GM19372 (cell line): Measurements from ENCODE around the gene HS6ST2.

ENCODE experiments used
- ATAC-seq: cut with Tn5 transposase; IDR thresholded peaks from one replicate; pipeline ENCODE4 v1.9.1; 2021; ENCODE audit warnings: mild to moderate bottlenecking, low read depth, moderate library complexity; ENCODE audit not compliant: unreplicated experiment

Gene HS6ST2

DNA sequence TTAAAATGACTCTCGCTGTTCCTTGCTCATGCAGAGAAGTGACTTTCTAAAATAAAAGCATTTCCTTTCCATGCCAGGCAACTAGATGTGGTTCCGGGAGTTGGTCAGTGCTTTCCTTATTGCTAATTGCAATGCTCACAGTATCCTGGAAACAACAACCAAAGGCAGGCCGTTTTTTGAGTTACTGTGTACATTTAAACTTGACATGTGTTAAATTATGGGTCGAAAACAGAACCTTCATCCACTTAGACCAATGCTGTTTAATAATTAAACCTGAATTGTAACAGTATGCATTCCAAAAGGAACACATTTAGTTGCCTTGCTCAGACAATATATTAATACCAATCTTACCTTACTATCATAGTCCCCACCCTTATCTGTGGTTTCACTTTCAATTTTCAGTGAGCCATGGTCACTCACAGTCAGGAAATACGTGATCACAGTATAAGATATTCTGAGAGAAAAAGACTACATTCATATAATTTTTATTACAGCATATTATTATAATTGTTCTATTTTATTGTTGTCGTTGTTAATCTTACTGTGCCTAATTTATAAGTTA lies 102.6 kb downstream of the HS6ST2 start:
- ATAC-seq, result no peak

DNA sequence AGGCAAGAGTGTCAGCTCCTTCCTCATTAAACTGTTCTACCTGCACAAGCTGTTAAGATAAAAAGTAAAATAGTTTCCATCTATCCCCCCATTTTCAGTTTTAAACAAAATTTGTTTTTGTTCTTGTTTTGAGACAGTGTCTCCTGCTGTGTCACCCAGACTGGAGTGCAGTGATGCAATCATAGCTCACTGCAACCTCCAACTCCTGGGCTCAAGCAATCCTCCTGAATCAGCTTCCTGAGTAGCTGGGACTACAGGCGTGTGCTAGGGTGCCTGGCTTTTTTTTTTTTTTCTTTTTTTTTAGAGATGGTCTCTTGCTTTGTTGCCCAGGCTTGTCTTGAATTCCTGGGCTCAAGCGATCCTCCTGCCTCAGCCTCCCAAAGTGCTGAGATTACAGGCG lies 105.4 kb downstream of the HS6ST2 start:
- ATAC-seq, result no peak

DNA sequence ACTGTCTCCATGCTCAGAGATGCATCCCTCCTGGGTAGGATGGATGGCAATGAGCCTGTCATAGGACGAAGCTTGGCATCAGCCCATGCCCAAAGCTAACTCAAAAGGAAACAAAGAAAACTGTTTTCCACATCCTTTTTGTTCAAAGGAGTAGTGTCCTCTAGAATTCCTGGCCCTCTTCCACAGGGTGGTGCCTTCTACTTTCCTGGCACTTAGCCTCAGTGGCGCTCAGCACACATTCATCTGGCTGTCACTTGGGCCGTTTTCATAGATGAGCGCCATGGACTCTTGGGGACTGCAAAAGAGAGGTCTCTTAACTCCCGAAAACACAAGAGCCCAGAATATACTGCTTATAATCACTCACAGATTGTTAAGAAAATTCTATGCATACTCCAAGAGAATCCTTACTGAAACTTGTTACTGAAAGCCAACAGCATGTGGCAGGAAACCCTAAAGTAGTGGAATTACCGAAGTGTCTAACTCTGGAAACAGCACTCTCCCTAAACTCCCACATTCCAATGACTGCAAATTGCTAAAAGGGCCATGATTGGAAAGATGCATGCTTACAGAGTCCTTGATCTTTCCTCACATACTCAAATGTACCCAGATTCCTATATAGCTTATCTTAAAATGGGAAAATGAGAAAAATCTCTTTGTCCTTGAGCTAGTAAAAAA lies 110.0 kb downstream of the HS6ST2 start:
- ATAC-seq, result no peak

DNA sequence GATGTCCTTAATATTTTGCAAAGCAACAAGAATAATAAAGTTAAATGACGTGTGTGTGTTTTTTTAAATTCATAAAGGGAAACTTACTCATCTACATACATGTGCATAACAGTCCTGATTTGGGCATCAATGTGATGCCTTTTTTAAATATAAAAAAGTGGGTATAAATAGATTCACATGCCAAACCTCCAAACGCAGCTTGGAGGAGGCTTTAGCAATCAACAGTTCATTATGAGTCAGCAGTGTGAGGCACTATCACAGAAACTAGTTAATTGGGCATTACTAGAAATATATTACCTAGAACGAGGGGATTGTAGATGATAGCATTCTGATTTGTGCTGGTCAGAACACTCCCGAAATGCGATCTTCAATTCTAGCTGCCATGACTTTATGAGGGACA lies 115.1 kb downstream of the HS6ST2 start:
- no peak for ATAC-seq

DNA sequence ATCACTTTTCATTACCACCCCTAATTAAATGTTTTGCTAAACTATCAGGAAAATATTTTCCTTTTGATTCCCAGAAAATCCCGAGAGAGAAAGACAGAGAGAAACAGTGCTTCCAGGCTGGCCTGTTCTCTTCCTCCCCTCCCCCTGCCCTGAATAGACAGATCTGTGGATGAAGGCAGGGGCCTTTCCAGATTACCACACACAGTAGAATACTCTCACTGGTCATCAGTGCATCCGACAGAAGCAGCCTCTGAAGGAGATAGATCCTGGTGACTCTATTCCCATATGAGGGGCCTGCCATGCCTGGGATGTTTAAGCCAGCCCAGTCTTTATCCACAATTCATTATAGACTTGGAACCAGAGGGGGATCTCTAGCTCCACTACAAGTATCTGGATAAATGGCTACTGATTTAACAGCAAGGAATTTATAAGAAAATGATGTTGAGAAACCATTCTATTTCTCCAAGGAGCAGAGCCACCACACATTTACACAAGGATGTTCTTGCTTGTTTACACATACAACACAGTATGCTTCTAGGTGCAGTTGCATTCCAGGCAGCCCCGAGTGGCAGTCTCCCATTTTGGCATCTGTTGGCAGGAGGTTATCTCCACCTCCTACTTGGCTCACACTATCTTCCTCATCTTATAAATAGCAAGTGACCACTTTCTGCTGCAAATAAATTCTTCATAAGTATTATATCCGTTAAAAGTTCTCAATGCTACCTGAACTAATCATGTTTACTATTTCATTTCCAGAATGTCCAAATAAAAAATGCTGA lies 115.8 kb downstream of the HS6ST2 start:
- ATAC-seq, result no peak

DNA sequence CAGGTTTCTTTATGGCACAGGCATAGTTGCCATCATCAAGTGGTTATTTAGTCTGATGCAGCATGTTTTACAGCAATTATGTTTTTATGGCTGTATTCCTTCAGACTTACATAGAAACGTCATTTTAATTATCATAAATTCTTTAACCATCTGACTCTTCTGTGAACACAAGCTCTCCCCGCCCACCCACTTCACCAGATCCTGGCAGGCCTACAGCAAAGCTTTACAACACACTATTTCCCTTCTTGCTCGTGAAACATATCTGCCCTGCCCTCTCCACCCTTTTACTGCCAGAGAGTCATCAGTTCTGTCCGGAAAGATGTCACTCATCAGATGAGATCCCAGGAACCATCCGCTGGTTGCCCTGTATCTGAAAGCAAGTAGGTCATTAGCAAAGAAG lies 120.5 kb downstream of the HS6ST2 start:
- no peak for ATAC-seq

DNA sequence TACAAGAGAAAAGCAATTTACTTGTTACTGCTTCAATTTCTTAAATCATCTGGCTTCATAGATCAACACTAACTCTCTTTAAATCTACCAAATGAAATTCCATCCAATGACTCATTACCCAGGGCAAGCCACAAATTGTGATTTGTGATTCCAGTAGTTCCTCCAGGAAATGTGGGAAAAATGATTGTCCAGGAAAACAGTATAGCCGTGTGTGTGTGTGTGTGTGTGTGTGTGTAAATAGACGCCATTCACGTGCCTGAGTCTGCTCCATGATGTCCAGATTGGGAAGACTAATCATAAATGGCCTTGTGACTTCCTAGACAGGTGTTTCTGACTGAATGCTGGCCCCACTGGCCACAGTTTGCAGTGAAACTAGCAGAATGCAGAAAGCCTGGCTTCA lies 121.3 kb downstream of the HS6ST2 start:
- no peak for ATAC-seq

DNA sequence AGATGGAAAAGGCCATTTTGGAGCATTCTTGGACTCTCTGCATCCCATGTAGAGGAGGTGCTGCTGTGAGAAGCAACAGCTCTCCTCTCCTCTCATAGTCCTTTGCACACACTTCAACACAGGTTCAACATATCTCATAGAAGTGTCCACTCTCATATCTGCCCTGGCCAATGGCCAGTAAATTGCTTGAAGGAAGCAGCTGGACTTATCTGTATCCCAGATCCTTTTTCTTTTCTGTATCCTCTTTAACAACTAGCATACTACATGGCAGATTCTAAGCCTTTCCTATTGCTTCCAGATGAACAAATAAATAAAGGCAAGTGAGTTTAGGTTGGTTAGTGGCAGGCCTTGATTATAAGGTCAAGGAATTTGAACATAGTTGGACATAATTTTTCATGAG lies 122.0 kb downstream of the HS6ST2 start:
- ATAC-seq, result no peak

DNA sequence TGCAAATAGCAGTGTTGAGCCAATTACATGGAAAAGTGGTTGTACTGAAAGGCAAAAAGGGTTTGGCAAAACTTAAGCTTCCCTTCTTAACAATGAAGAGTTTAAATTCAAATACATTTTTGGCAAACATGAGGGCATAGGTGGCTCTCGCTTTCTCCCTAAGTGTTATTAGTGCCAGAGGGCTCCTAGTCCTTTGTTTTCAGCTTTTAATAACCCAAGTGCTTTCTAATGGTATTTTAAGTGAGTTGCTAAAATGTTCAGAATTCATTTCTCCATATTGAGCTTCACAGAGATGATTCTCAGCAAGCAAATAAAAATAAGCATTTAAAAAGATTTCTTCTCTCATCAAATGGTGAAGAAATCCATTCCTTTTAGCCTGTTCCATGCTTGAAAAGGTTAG lies 123.7 kb downstream of the HS6ST2 start:
- ATAC-seq, result no peak

DNA sequence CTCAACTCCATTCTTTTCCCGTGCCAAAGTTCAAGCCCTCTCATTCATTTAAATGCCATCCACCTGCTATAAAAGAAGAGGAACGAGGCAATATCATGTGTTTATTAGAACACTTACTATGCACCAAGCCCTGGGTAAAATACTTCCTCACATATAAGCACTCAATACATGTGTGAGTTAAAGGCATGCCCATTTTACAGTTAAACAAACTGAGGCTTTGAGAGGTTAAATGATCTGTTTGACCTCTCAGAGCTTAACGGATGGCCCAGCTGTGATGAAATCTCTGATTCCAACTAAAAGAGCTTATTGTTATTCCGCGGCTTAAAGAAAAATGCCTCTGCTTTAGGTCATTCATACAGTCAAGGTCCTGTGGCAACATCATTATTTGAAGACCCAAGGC lies 124.3 kb downstream of the HS6ST2 start:
- no peak for ATAC-seq

DNA sequence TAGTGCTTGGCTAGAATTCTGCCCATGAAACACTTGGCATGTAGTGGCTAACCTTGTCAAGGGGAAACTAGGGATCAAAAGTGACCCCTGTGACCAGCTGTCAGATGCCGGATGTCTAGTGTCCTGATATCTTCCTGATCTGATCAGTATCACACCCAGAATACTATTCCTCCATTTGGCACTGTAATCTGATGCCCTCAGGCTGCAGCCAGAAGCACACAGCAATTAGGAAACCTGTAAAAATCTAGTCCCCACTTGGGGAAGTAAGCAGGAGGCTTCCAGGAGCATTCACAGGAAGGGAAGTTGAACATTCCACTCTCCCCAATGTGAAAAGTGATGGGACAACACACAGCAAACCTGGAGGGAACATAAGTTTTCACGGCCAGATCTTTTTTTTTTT lies 125.1 kb downstream of the HS6ST2 start:
- no peak for ATAC-seq

DNA sequence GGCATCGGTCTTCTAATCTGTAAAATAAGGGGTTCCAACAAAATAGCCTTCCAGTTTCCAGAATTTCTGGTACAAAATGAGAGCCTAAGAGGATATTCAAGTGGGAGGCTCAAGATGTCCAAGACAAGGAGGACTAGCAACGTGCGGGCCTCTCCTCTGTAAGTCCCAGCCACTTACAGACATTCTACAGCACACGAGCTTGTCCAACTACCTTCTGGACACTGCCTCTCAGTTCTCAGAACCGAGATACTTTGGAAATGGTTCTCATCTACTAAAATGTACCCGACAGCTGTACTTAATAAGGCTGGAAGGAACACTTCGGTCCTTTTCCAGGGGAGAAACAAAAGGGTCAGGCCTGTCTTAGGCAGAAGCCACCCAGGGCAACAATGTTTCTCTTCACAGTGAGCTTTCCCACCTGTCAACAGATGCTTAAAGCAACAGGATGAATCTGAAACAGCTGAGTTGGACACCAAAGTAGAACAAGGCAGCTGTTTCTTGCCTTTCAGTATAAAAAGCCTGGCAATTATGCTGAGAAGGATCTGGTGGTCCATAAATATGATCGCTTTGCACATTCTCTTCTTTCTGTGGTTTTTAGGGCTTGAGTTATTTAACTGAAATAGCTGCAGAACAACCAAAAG lies 127.0 kb downstream of the HS6ST2 start:
- no peak for ATAC-seq

DNA sequence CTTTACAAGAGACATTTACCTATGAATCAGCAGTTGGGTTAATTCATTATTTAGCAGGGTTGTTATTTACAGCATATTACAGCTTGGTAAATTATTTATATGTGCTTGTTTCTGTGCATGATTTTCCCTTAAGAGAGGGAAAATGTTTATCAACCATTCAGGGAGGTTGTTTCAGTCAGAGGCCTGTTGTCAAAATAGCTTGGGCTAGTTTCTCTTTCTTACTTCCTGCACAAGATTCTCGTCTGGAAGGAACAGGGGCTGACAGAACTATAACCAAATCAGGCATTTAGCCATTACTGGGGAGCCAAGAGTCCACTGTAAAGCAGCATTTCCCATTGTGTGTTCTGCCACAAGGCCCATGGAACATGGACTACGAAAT lies 135.8 kb downstream of the HS6ST2 start:
- ATAC-seq, result peak; percentile 57

DNA sequence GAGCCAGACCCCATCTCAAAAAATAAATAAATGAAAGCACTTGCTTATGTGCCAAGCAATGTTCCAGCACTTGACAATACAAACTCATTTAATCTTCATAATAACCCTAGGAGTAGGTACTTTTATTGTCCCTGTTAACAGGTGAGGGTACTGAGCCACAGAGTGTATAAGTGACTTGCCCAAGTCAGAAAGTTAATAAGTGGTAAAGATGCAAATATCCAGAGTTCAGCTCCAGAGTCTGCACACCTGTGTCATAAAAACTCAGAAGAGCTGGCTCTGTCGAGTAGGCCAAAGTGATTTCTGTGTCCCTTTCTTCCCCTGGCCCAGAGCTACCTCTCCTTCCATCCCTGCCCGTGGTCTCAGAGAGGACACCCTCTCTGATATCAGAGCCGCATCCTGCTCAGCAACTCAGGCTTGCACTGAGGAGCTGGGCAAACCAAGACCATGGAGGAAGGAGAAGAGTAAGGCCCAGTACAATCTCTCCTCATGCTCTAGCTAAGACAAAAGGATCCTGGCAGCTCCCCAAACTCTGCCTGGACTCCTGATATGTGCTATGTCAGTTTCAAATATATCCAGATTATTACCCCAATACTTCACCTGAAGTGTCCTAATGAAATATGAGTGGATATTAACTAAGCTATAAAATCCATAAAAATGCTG lies 136.3 kb downstream of the HS6ST2 start:
- no peak for ATAC-seq

DNA sequence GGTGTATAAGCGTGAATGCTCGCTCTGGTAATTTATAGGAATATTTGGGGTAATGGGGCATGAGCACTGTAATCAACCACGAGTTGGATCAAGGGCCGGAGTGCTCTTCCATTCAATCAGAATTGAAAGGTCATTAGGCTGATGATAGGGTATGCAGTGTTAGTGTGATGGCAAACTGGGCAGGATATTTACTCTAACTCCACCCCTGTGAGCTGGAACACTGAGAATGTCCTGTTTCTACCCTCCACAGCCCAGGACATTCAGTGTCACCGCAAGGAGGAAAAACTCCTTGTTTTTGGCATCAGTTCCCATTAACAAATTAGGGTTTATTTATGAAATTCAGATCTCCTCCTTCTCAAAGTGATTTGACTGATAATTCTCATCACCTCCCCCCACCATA lies 137.8 kb downstream of the HS6ST2 start:
- no peak for ATAC-seq

DNA sequence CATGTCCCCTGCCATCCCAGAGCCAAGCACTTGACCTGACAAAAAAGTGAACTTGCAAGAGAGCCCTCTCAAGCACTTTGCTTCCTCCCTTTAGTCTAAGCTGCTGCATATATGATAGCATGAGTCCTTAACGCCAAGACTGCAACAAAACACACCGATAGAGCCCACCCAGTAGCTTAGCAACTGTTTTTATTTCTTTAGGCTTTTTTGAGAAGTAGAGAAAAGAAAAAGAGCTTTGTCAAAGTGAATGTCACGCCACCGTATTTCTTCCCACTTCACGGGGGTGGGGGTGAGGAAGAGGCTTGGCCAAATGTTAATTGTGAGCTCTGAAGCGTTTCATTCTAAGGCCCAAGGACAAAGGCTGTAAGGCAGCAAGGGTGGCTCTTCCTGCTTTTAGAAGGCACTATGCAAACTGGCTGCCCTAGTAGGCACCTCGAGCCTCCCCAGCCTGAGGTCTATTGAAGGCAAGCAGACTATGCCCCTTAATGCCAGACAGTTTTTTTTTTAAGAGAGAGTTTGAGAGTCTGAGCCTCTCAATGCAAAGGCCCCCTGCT lies 138.6 kb downstream of the HS6ST2 start:
- no peak for ATAC-seq

DNA sequence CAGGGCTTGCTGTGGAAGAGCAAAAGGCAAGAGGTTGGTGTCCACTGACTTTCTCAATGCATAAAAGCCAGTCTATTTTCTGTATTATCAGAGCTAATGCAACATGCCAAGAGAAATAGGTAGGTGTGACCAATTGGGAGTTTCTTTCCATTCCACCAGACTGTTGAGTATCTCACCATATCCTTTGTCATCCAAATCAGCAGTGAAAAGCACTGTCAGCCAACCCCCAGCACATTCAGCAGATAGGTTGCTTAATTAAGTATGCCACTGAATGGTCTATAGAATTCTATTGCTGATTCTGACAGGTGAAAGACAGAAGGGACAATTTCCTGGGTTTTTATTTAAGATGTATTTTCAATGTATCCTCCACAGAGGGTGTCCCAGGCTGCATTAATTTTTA lies 139.8 kb downstream of the HS6ST2 start:
- no peak for ATAC-seq

DNA sequence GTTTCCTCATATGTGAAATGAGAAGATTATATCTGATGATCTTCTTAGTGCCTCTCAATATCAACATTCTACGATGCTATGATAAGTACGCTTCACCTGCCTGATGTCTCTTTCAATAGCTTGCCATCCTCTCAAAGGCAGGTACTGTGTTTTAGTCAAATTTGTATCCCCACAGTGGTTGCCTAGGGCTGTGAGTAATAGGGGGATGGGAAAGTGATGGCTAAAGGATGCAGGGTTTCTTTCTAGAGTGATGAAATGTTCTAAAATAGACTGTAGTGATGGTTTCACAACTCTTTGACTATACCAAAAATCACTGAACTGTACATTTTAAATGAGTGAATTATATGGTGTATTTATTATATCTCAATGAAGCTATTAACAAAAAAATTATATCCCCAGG lies 142.8 kb downstream of the HS6ST2 start:
- ATAC-seq, result no peak

DNA sequence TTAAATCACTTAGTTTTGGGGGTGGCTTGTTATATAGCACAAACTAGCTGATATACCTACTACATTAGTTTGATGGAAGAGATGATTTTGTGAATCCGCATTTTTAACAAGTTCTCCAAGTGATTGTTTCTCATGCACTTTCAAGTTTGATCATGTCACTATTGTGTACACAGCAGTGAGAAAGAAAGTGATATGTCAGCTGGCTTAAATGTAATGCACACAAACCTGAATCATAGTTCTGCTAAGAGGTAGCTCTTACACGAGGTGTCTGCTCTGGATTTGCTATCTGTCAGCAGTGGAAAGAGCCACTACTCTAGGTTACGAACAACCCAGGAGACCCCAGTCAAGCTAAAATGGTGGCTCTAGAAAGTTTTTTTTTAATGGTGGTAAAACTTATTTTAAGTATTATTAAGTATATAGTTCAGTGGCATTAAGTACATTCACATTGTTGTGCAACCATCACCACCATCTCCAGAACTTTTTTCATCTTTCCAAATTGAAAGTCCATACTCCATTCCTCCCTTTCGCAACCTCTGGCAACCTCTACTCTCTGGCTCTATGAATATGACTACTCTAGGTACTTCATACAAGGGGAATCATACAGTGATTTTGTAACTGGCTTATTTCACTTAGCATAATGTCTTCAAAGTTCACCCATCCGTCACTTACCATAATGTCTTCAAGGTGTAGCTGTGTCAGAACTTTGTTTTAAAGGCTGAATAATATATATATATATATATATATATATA lies 147.3 kb downstream of the HS6ST2 start:
- ATAC-seq, result no peak

DNA sequence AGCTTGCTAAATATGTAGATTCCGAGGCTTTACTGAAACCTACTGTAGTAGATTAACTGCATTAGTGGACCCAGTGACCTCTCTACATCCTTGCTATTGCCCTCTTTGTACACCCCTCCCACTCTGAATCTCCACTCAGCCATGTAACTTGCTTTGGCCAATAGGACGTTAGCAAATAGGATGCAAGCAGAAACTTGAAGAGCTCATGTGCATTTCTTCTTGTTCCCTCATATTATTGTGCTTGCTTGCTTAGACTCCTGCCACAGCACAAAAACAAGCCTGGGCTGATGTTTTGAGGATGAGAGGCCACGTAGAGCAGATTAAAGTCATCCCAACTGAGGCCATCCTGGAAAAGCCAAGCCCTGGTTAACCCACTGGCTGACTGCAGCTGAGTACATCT lies 147.9 kb downstream of the HS6ST2 start:
- ATAC-seq, result no peak
